OCI-LY1 (cell line): ENCODE results near the gene BEND2.

ENCODE experiments used
- H2AFZ ChIP-seq: fragments of 200-600 bp; sonication (generic), shearing (Covaris generic); 2 replicates; pipeline ENCODE4 v1.6.0; 2014; ENCODE audit warnings: antibody characterized with exemption, mild to moderate bottlenecking, low read length
- H3F3A ChIP-seq: fragments of 200-600 bp; sonication (generic), shearing (Covaris generic); 2 replicates; pipeline ENCODE4 v1.6.0; 2014; ENCODE audit warnings: mild to moderate bottlenecking, antibody characterized with exemption, low read length, moderate library complexity; ENCODE audit not compliant: insufficient read depth
- H3K27ac ChIP-seq: fragments of 200-600 bp; sonication (generic); 2 replicates; pipeline ENCODE4 v1.5.1; 2014; ENCODE audit warnings: low read length, mixed run types, mild to moderate bottlenecking, low read depth; ENCODE audit not compliant: poor library complexity, severe bottlenecking
- H3K27me3 ChIP-seq: fragments of 200-600 bp; sonication (generic); 2 replicates; pipeline ENCODE4 v1.6.0; 2014; ENCODE audit warnings: antibody characterized with exemption, mild to moderate bottlenecking, low read length, moderate library complexity; ENCODE audit not compliant: insufficient read depth
- H3K36me3 ChIP-seq: fragments of 200-600 bp; sonication (generic); 2 replicates; pipeline ENCODE4 v1.6.1; 2014; ENCODE audit warnings: mild to moderate bottlenecking, antibody characterized with exemption, low read length, moderate library complexity, mixed read lengths; ENCODE audit not compliant: insufficient read depth
- H3K4me1 ChIP-seq: fragments of 200-600 bp; sonication (generic); 2 replicates; pipeline ENCODE4 v1.5.1; 2014; ENCODE audit warnings: mild to moderate bottlenecking, low read length, moderate library complexity; ENCODE audit not compliant: insufficient read depth, severe bottlenecking
- H3K4me2 ChIP-seq: fragments of 200-600 bp; sonication (generic), shearing (Covaris generic); 2 replicates; pipeline ENCODE4 v1.6.1; 2014; ENCODE audit warnings: low read length
- H3K4me3 ChIP-seq: fragments of 200-600 bp; sonication (generic); 2 replicates; pipeline ENCODE4 v1.5.1; 2014; ENCODE audit warnings: low read length, low read depth, mild to moderate bottlenecking, mixed read lengths; ENCODE audit not compliant: poor library complexity, severe bottlenecking
- H3K79me2 ChIP-seq: fragments of 200-600 bp; shearing (Covaris generic); 2 replicates; pipeline ENCODE4 v1.6.1; 2016; ENCODE audit warnings: mixed run types, low read length, mixed read lengths; ENCODE audit not compliant: insufficient read depth
- H3K9ac ChIP-seq: fragments of 200-600 bp; sonication (generic), shearing (Covaris generic); 2 replicates; pipeline ENCODE4 v1.6.1; 2014; ENCODE audit warnings: mild to moderate bottlenecking, low read length, mixed read lengths
- H3K9me2 ChIP-seq: fragments of 200-600 bp; sonication (generic), shearing (Covaris generic); 2 replicates; pipeline ENCODE4 v1.6.1; 2014; ENCODE audit warnings: low read depth, mild to moderate bottlenecking, low read length, mixed read lengths
- H3K9me3 ChIP-seq: fragments of 200-600 bp; shearing (Covaris generic); 2 replicates; pipeline ENCODE4 v1.6.1; 2014; ENCODE audit warnings: low read length, mixed read lengths
- H4K20me1 ChIP-seq: fragments of 200-600 bp; sonication (generic), shearing (Covaris generic); 2 replicates; pipeline ENCODE4 v1.6.0; 2016; ENCODE audit warnings: mild to moderate bottlenecking, low read length; ENCODE audit not compliant: insufficient read depth
- EZH2 ChIP-seq: fragments of 200-600 bp; sonication (generic), shearing (Covaris generic); IDR thresholded peaks from 2 replicates; pipeline ENCODE4 v1.8.0; 2017; ENCODE audit warnings: borderline replicate concordance, mixed run types, mild to moderate bottlenecking, antibody characterized with exemption, low read length, moderate library complexity, mixed read lengths
- TF ChIP-seq, protein P1 (sequence below): fragments of 200-600 bp; sonication (generic), shearing (Covaris generic); IDR thresholded peaks from 2 replicates; pipeline ENCODE4 v1.5.1; 2017; ENCODE audit warnings: mild to moderate bottlenecking, antibody characterized with exemption, low read length, moderate library complexity, mixed read lengths

The BEND2 gene

DNA sequence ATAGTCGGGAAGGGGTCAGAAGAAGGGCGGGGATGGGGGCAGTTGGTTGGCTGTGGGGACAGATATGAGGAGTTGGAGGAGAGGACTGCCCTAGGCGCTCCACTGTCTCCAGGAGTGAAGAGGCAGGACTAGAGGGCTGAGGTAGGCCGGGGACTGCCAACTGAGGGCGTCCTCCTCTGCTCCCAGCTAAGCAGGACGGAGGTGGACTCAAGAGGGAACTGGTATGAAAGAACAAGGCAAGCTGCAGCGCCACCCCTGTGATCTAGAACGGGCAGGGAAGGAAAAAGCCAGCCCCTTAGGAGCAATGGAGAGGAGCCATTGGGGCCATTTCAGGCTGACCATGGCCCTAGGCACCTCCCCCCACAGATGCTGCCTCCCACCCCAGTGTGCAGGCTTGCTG is 14.0 kb downstream of the BEND2 start:
- Histone ChIP-seq H3K36me3 (no peaks in the 10 kb centered on the region), H3K9me3 (no peaks in the 10 kb centered on the region), H3K79me2 (no peaks in the 10 kb centered on the region), H4K20me1 (no peaks in the 10 kb centered on the region), H2AFZ (no peak overlapping the region), H3K9me2 (no peaks in the 10 kb centered on the region), H3F3A (no peaks in the 10 kb centered on the region), H3K9ac (no peak overlapping the region), H3K27ac (no peak overlapping the region), H3K27me3 (no peaks in the 10 kb centered on the region), H3K4me2 (no peak overlapping the region), H3K4me3 (no peak overlapping the region), H3K4me1 (no peaks in the 10 kb centered on the region)
- TF ChIP-seq, protein P1, sequence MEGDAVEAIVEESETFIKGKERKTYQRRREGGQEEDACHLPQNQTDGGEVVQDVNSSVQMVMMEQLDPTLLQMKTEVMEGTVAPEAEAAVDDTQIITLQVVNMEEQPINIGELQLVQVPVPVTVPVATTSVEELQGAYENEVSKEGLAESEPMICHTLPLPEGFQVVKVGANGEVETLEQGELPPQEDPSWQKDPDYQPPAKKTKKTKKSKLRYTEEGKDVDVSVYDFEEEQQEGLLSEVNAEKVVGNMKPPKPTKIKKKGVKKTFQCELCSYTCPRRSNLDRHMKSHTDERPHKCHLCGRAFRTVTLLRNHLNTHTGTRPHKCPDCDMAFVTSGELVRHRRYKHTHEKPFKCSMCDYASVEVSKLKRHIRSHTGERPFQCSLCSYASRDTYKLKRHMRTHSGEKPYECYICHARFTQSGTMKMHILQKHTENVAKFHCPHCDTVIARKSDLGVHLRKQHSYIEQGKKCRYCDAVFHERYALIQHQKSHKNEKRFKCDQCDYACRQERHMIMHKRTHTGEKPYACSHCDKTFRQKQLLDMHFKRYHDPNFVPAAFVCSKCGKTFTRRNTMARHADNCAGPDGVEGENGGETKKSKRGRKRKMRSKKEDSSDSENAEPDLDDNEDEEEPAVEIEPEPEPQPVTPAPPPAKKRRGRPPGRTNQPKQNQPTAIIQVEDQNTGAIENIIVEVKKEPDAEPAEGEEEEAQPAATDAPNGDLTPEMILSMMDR = no peak
- no peak for TF ChIP-seq EZH2

- H3K4me1 ChIP-seq = no peaks in the 10 kb centered on the region
- H4K20me1 ChIP-seq = no peaks in the 10 kb centered on the region
- H3K27ac ChIP-seq = no peak overlapping the region
- H3K4me3 ChIP-seq = no peak overlapping the region
- no peak overlapping the region for H2AFZ ChIP-seq
- H3K9ac ChIP-seq = no peak overlapping the region
- H3K27me3 ChIP-seq = no peaks in the 10 kb centered on the region
- H3K9me2 ChIP-seq = no peaks in the 10 kb centered on the region
- TF ChIP-seq, protein P1 = no peak
- TF ChIP-seq EZH2 = no peak
- H3K79me2 ChIP-seq = no peaks in the 10 kb centered on the region
- no peaks in the 10 kb centered on the region for H3K36me3 ChIP-seq
- H3F3A ChIP-seq = no peaks in the 10 kb centered on the region
- no peak overlapping the region for H3K4me2 ChIP-seq
- no peaks in the 10 kb centered on the region for H3K9me3 ChIP-seq
Measured at GRCh38 chrX:18203631-18204030, 17.1 kb downstream of the BEND2 start.

- Histone ChIP-seq H3F3A (no peaks in the 10 kb centered on the region), H3K27me3 (no peaks in the 10 kb centered on the region), H3K4me2 (no peak overlapping the region), H3K36me3 (no peaks in the 10 kb centered on the region), H3K4me1 (no peaks in the 10 kb centered on the region), H2AFZ (no peak overlapping the region), H3K27ac (no peak overlapping the region), H4K20me1 (no peaks in the 10 kb centered on the region), H3K9me3 (no peaks in the 10 kb centered on the region), H3K4me3 (no peak overlapping the region), H3K79me2 (no peaks in the 10 kb centered on the region), H3K9me2 (no peaks in the 10 kb centered on the region), H3K9ac (no peak overlapping the region)
- TF ChIP-seq EZH2 = no peak
- TF ChIP-seq, protein P1 = no peak
Measured at GRCh38 chrX:18194688-18195087, 26.0 kb downstream of the BEND2 start.
